SK-N-SH (cell line): ENCODE measurements around the gene CTSA. TPM values are rescaled to one million over a fixed set of nuclear protein-coding genes. Genes with fewer than 3 reads are reported as not detected.

Experiments
- CTCF ChIA-PET: fragments of 300-600, 350-600 bp; formaldehyde crosslinking; extraction: SDS; loops from one replicate; lab custom pipeline; 2021; lab: Yijun Ruan, JAX
- POLR2A ChIA-PET: fragments of 350-600 bp; sonication (Branson Sonifier 250); formaldehyde crosslinking; extraction: SDS; loops from one replicate; lab custom pipeline; 2020; ENCODE audit warnings: antibody characterized with exemption, inconsistent platforms; lab: Yijun Ruan, JAX
- DNase-seq: peaks from one replicate; pipeline ENCODE4 v3.0.0; 2012
- H2AFZ ChIP-seq: fragments of 200-600 bp; sonication (generic); 2 replicates; pipeline ENCODE4 v1.8.1; 2016; ENCODE audit warnings: antibody characterized with exemption, mild to moderate bottlenecking, low read depth
- H3F3A ChIP-seq: fragments of 200-600 bp; sonication (generic); replicated peaks from 2 replicates; pipeline ENCODE3; 2016; ENCODE audit warnings: antibody characterized with exemption, mild to moderate bottlenecking; ENCODE audit not compliant: insufficient read depth
- H3K27ac ChIP-seq, 2 experiments: fragments of 200-500 bp in 1 of 2; fragments of 200-600 bp in 1 of 2; sonication (Bioruptor generic) in 1 of 2; sonication (generic), shearing (Covaris generic) in 1 of 2; 2 replicates each; pipeline versions ENCODE4 v1.5.1 to v1.6.1; 2014 to 2016; ENCODE audit warnings: low read depth in 2 of 2, inconsistent platforms in 1 of 2, low read length in 1 of 2, mild to moderate bottlenecking in 1 of 2, mixed read lengths in 1 of 2
- H3K27me3 ChIP-seq: fragments of 200-600 bp; sonication (generic), shearing (Covaris generic); 2 replicates; pipeline ENCODE4 v1.6.1; 2016; ENCODE audit warnings: mixed run types; ENCODE audit not compliant: insufficient read depth
- H3K36me3 ChIP-seq, 2 experiments: fragments of 200-500 bp in 1 of 2; fragments of 200-600 bp in 1 of 2; sonication (Bioruptor generic) in 1 of 2; sonication (generic) in 1 of 2; replicated peaks in 1 of 2; 2 replicates each; pipeline versions ENCODE3 to v1.5.1; 2014 to 2016; ENCODE audit warnings: low read length in 1 of 2, mild to moderate bottlenecking in 1 of 2; ENCODE audit not compliant: insufficient read depth in 2 of 2, control insufficient read depth in 1 of 2
- H3K4me1 ChIP-seq, 2 experiments: fragments of 200-500 bp in 1 of 2; fragments of 200-600 bp in 1 of 2; sonication (Bioruptor generic) in 1 of 2; sonication (generic), shearing (Covaris generic) in 1 of 2; 2 replicates each; pipeline versions ENCODE4 v1.5.1 to v1.6.1; 2014 to 2016; ENCODE audit warnings: low read depth in 1 of 2, low read length in 1 of 2, mixed run types in 1 of 2; ENCODE audit not compliant: insufficient read depth in 2 of 2, control insufficient read depth in 1 of 2
- H3K4me2 ChIP-seq: fragments of 200-600 bp; sonication (generic), shearing (Covaris generic); 2 replicates; pipeline ENCODE4 v1.6.1; 2017; ENCODE audit warnings: mixed run types
- H3K4me3 ChIP-seq, 2 experiments: fragments of 200-500 bp in 1 of 2; fragments of 200-600 bp in 1 of 2; sonication (Bioruptor generic) in 1 of 2; sonication (generic), shearing (Covaris generic) in 1 of 2; 2 replicates each; pipeline versions ENCODE4 v1.5.1 to v1.8.1; 2014 to 2016; ENCODE audit warnings: low read depth in 2 of 2, inconsistent platforms in 1 of 2, low read length in 1 of 2, mild to moderate bottlenecking in 1 of 2, mixed read lengths in 1 of 2, moderate library complexity in 1 of 2
- H3K79me2 ChIP-seq: fragments of 200-600 bp; sonication (generic); 2 replicates; pipeline ENCODE4 v1.8.1; 2017; ENCODE audit warnings: mild to moderate bottlenecking; ENCODE audit not compliant: insufficient read depth
- H3K9ac ChIP-seq: fragments of 200-600 bp; sonication (generic); 2 replicates; pipeline ENCODE4 v1.6.1; 2017; ENCODE audit warnings: mixed run types
- H3K9me2 ChIP-seq: fragments of 200-600 bp; sonication (generic); 2 replicates; pipeline ENCODE4 v1.6.1; 2017; ENCODE audit warnings: mixed run types
- H3K9me3 ChIP-seq: fragments of 200-600 bp; sonication (generic); 2 replicates; pipeline ENCODE4 v1.6.1; 2017; ENCODE audit warnings: mixed run types, mild to moderate bottlenecking, moderate library complexity
- H4K20me1 ChIP-seq: fragments of 200-600 bp; sonication (generic); 2 replicates; pipeline ENCODE4 v1.6.1; 2017; ENCODE audit warnings: mild to moderate bottlenecking, mixed run types; ENCODE audit not compliant: insufficient read depth
- CHD2 ChIP-seq: fragments of 150-350 bp; IDR thresholded peaks from 2 replicates; pipeline ENCODE4 v1.6.1; 2018; ENCODE audit warnings: low read length; ENCODE audit not compliant: partially characterized antibody
- FOSL2 ChIP-seq: IDR thresholded peaks from 2 replicates; pipeline ENCODE4 v1.4.0; 2012; ENCODE audit warnings: low read depth, mild to moderate bottlenecking, moderate library complexity, borderline replicate concordance
- FOXJ3 ChIP-seq: sonication (generic); formaldehyde crosslinking; IDR thresholded peaks from 2 replicates; pipeline ENCODE4 v1.5.1; 2020; ENCODE audit warnings: mild to moderate bottlenecking, missing genetic modification reagents
- FOXM1 ChIP-seq: IDR thresholded peaks from 2 replicates; pipeline ENCODE4 v1.4.0; 2012; ENCODE audit warnings: low read depth, mild to moderate bottlenecking
- GATA2 ChIP-seq: sonication (generic); formaldehyde crosslinking; IDR thresholded peaks from 2 replicates; pipeline ENCODE4 v1.5.0; 2020; ENCODE audit warnings: mild to moderate bottlenecking, missing genetic modification reagents
- MAX ChIP-seq: IDR thresholded peaks from 2 replicates; pipeline ENCODE4 v1.4.0; 2012; ENCODE audit warnings: low read depth
- NFIC ChIP-seq: IDR thresholded peaks from 2 replicates; pipeline ENCODE4 v1.4.0; 2012; ENCODE audit warnings: borderline replicate concordance
- NRF1 ChIP-seq: IDR thresholded peaks from 2 replicates; pipeline ENCODE4 v1.6.1; 2012; ENCODE audit warnings: low read depth, mild to moderate bottlenecking, low read length
- POLR2AphosphoS5 ChIP-seq: IDR thresholded peaks from 2 replicates; pipeline ENCODE4 v1.6.1; 2012; ENCODE audit warnings: low read depth, low read length
- RCOR1 ChIP-seq: fragments of 150-350 bp; IDR thresholded peaks from 2 replicates; pipeline ENCODE4 v1.6.1; 2017; ENCODE audit warnings: antibody characterized with exemption, low read length
- REST ChIP-seq: IDR thresholded peaks from 2 replicates; pipeline ENCODE4 v1.6.1; 2012; ENCODE audit warnings: mild to moderate bottlenecking, low read depth, low read length, moderate library complexity
- RXRA ChIP-seq: IDR thresholded peaks from 2 replicates; pipeline ENCODE4 v1.4.0; 2012; ENCODE audit warnings: low read depth, mild to moderate bottlenecking, borderline replicate concordance
- SIN3A ChIP-seq: IDR thresholded peaks from 2 replicates; pipeline ENCODE4 v1.6.1; 2012; ENCODE audit warnings: low read depth, mild to moderate bottlenecking, low read length, moderate library complexity, borderline replicate concordance
- TCF12 ChIP-seq: IDR thresholded peaks from 2 replicates; pipeline ENCODE4 v1.4.0; 2012
- USF1 ChIP-seq: IDR thresholded peaks from 2 replicates; pipeline ENCODE4 v1.4.0; 2012; ENCODE audit warnings: low read depth, borderline replicate concordance
- USF2 ChIP-seq: fragments of 150-350 bp; IDR thresholded peaks from 2 replicates; pipeline ENCODE4 v1.6.1; 2017; ENCODE audit warnings: antibody characterized with exemption, low read length, low read depth, borderline replicate concordance
- WGBS: methylation state at CpG from one replicate; pipeline ENCODE4 v1.1.6; 2017; ENCODE audit warnings: low lambda C conversion rate; 5-methylcytosine and 5-hydroxymethylcytosine counted together
- polyA plus RNA-seq, 3 experiments: library from polyadenylated mRNA; depleted of rRNA; stranded (reverse); fragments of >200 nt; gene quantifications; 2 replicates each; pipeline ENCODE4 v1.2.3, GENCODE V29; 2012

The CTSA gene
- polyA plus RNA-seq, 1 of the 3 experiments (the other 2 are of a cell fraction) = 338 TPM

- no peak overlapping the region for H3K4me2 ChIP-seq
- peaks cover 3 to 15% of the 10 kb centered on the region in 2 experiments for H3K36me3 ChIP-seq
- ChIA-PET POLR2A (interaction anchor here (1.9 kb wide), 1 partner anchor 29 kb away, joined by 5 read pairs; the partner anchor contains the start of gene PLTP), CTCF (interaction anchor here (0.7 to 1.2 kb wide), 5 partner anchors 8 to 112 kb away, joined by 3 to 4 read pairs (median 3); partner anchors contain the start of genes CTSA and NEURL2)
- no peaks in the 10 kb centered on the region for H3K9me3 ChIP-seq
- H3K27ac ChIP-seq = no peak overlapping the region
- no peak for TF ChIP-seq USF2
- TF ChIP-seq TCF12 = no peak
- TF ChIP-seq MAX = no peak
- no peak for TF ChIP-seq FOXM1
- no peak for TF ChIP-seq USF1
- TF ChIP-seq NRF1 = no peak
- no peak for TF ChIP-seq FOSL2
- TF ChIP-seq NFIC = no peak
- no peak for TF ChIP-seq GATA2 (CRISPR knock-in tag)
- no peak for TF ChIP-seq POLR2AphosphoS5
- no peak for TF ChIP-seq CHD2
- TF ChIP-seq SIN3A = no peak
- no peak for TF ChIP-seq RCOR1
- no peak for TF ChIP-seq FOXJ3 (CRISPR knock-in tag)
- no peak for TF ChIP-seq RXRA
- no peak for TF ChIP-seq REST
- H3K9ac ChIP-seq = no peak overlapping the region
- H3K4me3 ChIP-seq = no peak overlapping the region
- H4K20me1 ChIP-seq = no peaks in the 10 kb centered on the region
- H2AFZ ChIP-seq = no peak overlapping the region
- 58% methylated on average over 2 of the region's 9 CpGs for WGBS
- H3F3A ChIP-seq = peaks cover 11% of the 10 kb centered on the region
- DNase-seq = no peak
- peaks cover 19% of the 10 kb centered on the region for H3K79me2 ChIP-seq
- no peaks in the 10 kb centered on the region for H3K27me3 ChIP-seq
- no peaks in the 10 kb centered on the region for H3K9me2 ChIP-seq
- H3K4me1 ChIP-seq = peaks cover 3 to 10% of the 10 kb centered on the region in 2 experiments; a peak in 2 of 4 replicates
Measured at GRCh38 chr20:45883100-45883469, 8.1 kb upstream of the CTSA start.
